Measurements from ENCODE around the gene LY6G5C.

GRCh38 chr6:31717499-31718222 lies 36.8 kb upstream of the LY6G5C start:
- TF ChIP-seq CTCF (IDR thresholded peaks at IDR 0.05; ENCODE audit: insufficient read depth, low read depth, low read length) = no peak
- no peak for TF ChIP-seq EZH2 (IDR thresholded peaks at IDR 0.05; ENCODE audit: insufficient read depth, low read length)
